ENCODE data around the gene RPL34.
"Not testable (repeated sequence)": the region's sequence is repeated elsewhere in the genome, so short reads cannot be mapped to it uniquely, and the experiment has no call there.

RPL34 gene

GRCh38 chr4:108589961-108590360, 30.4 kb upstream of the RPL34 start:
- no peak for DNase-seq (ENCODE audit: low read depth)
- no peak for TF ChIP-seq CTCF (IDR thresholded peaks at IDR 0.05; ENCODE audit: insufficient read depth, low read depth, low read length, missing control alignments)
- no peak overlapping the region for H3K4me3 ChIP-seq (ENCODE audit: low read depth, low read length)

GRCh38 chr4:108590776-108591175, 29.6 kb upstream of the RPL34 start:
- no peak for DNase-seq (ENCODE audit: low read depth)
- TF ChIP-seq CTCF (IDR thresholded peaks at IDR 0.05; ENCODE audit: insufficient read depth, low read depth, low read length, missing control alignments): no peak
- H3K4me3 ChIP-seq (ENCODE audit: low read depth, low read length): no peak overlapping the region

GRCh38 chr4:108592674-108592986, 27.7 kb upstream of the RPL34 start:
- DNase-seq (ENCODE audit: low read depth): no peak
- no peak overlapping the region for H3K4me3 ChIP-seq (ENCODE audit: low read depth, low read length)
- TF ChIP-seq CTCF (IDR thresholded peaks at IDR 0.05; ENCODE audit: insufficient read depth, low read depth, low read length, missing control alignments): no peak

GRCh38 chr4:108594296-108594695, 26.1 kb upstream of the RPL34 start:
- not testable (repeated sequence) for H3K4me3 ChIP-seq (ENCODE audit: low read depth, low read length); DNase-seq (ENCODE audit: low read depth)

- no peak for TF ChIP-seq CTCF (IDR thresholded peaks at IDR 0.05; ENCODE audit: insufficient read depth, low read depth, low read length, missing control alignments)
- H3K4me3 ChIP-seq (ENCODE audit: low read depth, low read length): no peak overlapping the region
- DNase-seq (ENCODE audit: low read depth): no peak
Measured at GRCh38 chr4:108596344-108596743, 24.0 kb upstream of the RPL34 start.

GRCh38 chr4:108601106-108601505, 19.3 kb upstream of the RPL34 start:
- no peak for TF ChIP-seq CTCF (IDR thresholded peaks at IDR 0.05; ENCODE audit: insufficient read depth, low read depth, low read length, missing control alignments)
- no peak for DNase-seq (ENCODE audit: low read depth)
- H3K4me3 ChIP-seq (ENCODE audit: low read depth, low read length): no peak overlapping the region

- no peak for DNase-seq (ENCODE audit: low read depth)
- TF ChIP-seq CTCF (IDR thresholded peaks at IDR 0.05; ENCODE audit: insufficient read depth, low read depth, low read length, missing control alignments): no peak
- no peak overlapping the region for H3K4me3 ChIP-seq (ENCODE audit: low read depth, low read length)
Measured at GRCh38 chr4:108601532-108601931, 18.8 kb upstream of the RPL34 start.

GRCh38 chr4:108602163-108602562, 18.2 kb upstream of the RPL34 start:
- TF ChIP-seq CTCF (IDR thresholded peaks at IDR 0.05; ENCODE audit: insufficient read depth, low read depth, low read length, missing control alignments): no peak
- no peak overlapping the region for H3K4me3 ChIP-seq (ENCODE audit: low read depth, low read length)
- no peak for DNase-seq (ENCODE audit: low read depth)

Measured in GM12865 (cell line).